Stimulated activated CD8-positive, alpha-beta memory T cell treated with anti-CD3 and anti-CD28 coated beads, Interleukin-12 subunit alpha, Interleukin-12 subunit beta, amount 100 ng/mL, for 4 hours (primary cell): ENCODE results near the gene ADM.
A peak's percentile ranks its signal among the peaks of the same experiment; 100 is the strongest.

Experiments used
- DNase-seq: peaks from one replicate; pipeline ENCODE4 v3.0.0-alpha.2; 2020; ENCODE audit warnings: low read depth

Gene ADM

GRCh38 chr11:10309163-10310093 lies 4.6 kb downstream of the ADM start:
- DNase-seq = no peak

DNA sequence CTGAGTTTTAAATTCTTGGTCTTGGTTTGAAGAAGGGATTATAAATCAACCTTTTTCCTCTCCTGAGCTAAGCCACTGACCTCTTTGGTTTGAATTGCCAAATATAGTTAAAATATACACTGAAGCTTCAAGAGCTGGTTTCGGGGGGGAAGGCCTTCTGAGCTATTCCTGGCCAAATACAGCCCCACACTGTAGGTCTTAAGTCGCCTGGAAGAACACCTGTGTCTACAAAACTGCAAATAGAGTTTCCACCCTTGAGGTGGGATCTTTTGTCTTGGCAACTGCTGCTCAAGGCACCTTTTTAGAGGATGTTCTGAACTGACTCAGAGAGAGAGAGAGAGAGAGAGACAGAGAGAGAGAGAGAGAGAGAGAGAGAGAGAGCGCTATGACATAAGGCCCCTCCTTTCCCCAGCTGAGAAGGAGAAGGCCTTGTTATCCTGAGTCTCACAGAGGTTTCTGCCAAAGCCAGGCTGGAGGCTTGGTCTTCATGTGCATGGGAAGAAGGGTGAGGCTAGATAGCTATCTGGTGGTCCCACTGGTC lies 5.5 kb downstream of the ADM start:
- no peak for DNase-seq

DNA sequence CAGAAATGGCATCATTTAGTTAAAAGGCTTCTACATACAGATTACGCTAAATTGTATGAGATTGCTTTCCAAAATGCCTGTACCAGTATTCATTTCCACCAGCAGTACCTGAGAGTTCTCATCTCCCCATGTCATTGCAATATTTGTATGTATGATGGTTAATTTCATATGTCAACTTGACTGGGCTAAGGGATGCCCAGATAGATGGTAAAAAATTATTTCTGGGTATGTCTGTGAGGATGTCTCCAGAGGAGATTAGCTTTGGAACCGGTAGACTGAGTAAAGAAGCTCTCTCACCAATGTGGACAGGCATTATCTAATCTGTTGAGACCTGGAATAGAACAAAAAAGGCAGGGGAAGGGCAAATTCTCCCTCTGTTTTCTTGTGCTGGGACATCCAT lies 6.9 kb downstream of the ADM start:
- DNase-seq = no peak

DNA sequence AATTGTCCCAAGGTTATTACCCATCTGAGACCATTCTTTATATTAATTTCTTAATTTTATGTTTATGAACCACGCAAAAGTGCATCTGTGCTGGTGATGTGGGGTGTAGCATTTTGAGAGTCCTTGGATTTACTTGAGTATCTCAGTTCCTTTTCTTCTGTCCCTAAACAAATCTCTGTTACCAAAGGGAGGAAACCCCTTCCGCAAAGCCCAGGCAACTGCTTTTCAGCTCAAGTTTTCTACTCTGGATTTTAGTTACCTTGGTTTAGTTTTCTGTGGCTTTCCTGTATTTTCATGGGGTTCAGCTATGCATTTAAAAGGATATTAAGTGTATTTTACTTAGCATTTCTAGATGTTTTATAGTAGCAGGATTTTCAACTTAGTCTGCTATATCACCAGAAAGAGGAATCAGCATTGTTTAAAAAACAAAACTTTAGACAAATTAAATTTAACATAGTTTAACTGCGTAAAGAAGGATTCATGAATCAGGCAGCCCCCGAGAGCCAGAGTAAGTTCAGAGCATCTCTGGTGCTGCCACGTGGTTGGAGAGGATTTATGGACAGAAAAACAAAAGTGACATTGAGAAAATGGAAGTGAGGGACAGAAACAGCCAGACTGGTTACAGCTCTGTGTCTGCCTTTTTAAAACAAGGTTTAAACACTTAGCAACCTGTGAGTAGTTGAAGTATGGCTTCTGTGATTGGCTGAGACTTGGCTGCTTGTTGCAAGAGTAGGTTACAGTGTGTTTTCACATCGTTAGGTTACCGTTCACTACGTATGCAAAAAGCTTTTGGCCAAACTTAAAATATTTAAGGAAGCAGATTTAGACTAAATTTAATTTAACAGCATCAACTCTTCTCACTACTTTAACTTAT lies 9.6 kb downstream of the ADM start:
- no peak for DNase-seq

DNA sequence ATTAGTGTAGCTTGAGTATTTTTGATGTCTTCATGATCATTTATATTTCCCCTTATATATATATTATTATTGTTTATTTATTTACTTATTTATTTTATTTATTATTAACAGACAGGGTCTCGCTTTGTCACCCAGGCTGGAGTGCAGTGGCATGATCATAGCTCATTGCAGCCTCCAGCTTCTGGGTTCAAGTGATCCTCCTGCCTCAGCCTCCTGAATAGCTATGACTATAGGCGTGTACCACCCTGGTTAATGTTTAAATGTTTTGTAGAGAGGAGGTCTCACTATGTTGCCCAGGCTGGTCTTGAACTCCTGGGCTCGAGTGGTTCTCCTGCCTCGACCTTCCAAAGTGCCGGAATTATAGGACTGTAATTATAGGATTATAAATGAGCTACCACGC lies 10.2 kb downstream of the ADM start:
- no peak for DNase-seq

- DNase-seq = no peak
Observed at GRCh38 chr11:10317151-10317755, 12.4 kb downstream of the ADM start.

- no peak for DNase-seq
Observed at GRCh38 chr11:10317776-10318526, 13.1 kb downstream of the ADM start.

- DNase-seq = no peak
Observed at GRCh38 chr11:10318527-10318802, 13.6 kb downstream of the ADM start.

DNA sequence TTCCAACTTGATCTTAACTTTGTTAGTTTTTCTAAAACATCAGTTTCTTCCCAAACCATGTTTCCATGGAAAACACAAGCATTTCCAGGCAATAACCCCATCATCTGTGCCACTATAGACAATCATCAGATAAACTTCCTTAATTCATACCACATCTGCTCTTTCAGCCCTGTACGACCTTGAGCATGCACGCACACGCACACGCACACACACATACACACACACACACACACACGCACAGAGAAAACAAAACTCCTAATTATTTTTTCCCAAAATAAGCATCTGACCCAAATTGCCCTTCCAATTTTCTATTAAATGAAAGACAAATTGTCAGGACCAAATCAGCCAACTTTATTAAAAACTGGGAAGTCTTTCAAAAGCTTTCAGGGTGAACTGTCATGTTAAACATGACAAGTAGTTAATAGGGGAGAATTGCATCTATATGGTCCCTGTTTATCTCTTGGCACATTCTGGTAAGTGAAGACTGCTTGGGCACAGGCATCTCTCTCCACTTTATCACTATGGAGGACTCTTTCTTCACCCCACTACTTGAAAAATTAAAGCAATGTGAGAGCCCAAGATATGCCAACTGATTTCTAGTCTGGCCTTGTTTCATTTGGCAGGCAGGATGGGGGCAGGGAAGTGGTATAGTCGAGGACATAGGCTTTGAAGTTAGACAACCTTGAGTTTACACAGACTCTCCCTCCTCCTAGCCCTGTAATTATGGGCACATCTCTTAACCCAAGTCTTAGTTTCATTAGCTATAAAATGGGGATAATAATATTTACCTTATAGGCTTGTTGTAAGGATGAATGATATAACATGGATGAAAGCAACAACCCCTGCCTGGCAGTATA lies 15.1 kb downstream of the ADM start:
- DNase-seq = no peak

- no peak for DNase-seq
Observed at GRCh38 chr11:10320736-10321465, 16.0 kb downstream of the ADM start.

GRCh38 chr11:10322401-10322800 lies 17.5 kb downstream of the ADM start:
- DNase-seq = no peak

DNA sequence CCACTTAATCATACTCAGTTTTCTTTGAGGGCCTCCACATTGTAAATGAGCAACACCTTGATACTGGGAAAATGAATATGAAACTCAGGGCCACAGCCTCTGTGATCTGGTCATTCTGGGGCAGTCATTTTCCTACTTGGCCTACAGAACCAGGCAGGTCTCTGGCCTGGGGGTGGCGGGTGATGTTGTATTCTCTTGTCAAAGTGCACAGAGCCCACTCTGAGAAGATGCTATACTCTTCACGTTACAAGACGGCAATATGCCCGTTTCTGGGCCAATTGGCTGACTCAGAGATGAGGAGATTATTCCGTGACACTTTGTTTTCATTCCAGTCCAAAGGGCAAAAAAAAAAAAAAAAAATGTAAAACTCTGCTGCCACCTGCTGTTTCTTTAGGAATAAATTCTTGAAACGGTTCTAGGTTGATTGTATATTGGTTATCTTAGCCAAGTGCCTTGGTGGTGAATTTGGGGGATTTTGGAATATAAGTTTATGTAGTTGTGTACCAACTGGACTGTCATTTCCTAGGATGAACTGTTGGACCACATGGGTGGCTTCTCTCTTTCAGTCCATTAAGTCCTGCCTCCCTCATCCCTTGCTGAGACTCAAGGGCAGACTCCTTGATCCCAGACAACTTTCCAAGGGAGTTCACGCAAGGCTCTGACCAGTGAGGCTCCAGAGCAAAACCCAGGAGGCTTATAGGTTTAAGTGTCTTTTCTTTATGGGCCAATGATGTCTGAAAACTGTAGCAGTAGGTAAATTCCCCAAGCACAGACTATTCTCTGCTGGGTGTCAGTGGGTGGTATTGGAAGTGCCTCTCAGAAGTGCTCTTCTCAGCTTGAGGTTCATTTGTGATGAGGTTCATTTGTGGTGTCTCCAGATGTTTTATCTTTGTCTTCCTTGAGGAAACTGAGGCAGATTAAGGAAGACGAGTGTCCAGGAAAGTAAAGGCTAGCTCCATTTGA lies 18.2 kb downstream of the ADM start:
- DNase-seq = peak; percentile 22

- DNase-seq = no peak
Observed at GRCh38 chr11:10323793-10324170, 18.9 kb downstream of the ADM start.

- DNase-seq = no peak
Observed at GRCh38 chr11:10324474-10324873, 19.6 kb downstream of the ADM start.

DNA sequence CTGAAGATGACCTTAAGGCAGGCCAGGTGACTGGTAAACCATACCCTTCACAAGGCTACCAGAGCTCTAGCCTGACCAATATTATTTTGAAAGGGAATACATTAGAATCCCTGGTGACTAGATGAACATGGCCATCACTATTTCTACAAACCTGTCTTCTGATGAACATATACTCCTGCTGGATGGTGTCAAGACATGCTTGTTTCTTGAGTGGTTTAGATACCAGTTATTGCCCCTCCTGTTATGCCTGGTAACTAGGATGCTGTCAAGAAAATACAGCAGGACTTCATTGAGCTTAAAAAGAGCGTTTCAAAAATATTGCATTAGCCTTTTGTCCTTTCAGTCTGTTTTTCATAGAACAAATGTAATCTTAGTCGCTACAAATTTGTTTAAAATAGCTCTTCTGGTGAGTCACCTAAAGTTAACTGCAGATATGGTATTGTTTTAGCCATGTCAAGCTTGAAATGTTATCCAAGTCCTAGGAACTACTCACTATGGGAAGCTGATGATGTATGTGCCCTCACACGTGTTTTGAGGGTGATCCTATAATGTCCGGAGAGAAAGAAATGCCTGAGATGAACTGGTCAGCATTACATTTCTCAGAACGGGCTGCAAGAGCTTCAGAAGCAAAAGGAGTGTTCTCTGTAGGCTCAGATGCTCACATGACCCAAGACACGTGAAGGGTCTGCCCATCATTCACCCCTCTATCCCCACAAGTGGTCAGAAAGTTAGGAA lies 20.6 kb downstream of the ADM start:
- no peak for DNase-seq

DNA sequence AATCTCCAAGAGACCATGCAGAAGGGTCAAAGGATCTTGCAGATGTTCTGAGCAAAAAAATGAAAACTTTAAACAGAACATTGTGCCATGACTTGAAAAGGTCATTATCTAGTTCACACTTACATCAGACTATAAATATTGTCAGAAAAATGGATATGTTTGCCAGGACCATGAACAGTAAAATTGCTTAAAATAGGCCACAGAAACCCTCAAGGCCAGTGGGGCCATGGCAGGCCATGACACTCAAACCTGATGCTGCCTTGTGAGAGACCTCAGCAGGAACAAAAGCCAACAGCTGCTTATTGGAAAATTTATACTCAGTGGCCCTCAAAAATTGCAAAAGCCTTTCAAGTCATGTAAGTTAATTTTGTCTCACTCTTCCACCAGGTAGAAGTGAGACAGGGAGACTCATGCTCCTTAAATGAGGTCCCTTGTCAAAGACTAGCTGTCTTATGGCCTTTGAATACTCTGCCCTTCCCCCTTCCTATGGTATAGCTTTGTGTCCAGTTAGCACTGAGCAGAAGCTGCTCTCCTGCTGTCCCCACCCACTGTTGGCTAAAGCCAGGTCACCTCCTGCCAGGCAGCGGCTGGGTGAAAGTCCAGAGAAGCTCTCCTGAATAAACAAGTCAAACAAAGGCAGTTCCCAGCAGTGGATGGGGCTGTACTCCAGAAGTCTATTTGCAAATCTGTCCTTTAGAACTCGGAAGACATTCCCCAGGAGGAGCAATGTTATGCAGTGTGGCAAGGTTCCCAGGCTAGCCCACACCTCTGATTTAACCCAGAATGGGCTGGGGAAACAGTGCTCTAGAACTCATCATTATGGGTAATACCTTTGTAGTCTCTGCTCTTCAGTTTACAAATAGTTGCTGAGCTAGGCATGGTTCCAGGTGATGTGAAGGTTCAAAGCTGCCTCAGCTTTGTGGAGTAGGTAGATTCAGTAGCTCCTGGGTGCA lies 21.4 kb downstream of the ADM start:
- no peak for DNase-seq

GRCh38 chr11:10327254-10327653 lies 22.4 kb downstream of the ADM start:
- DNase-seq = no peak
